Dermis blood vessel endothelial cell (primary cell): ENCODE measurements around the gene RBM25. TPM values are rescaled to one million over a fixed set of nuclear protein-coding genes. Genes with fewer than 3 reads are reported as not detected.

Experiments used
- DNase-seq: peaks from one replicate; pipeline ENCODE4 v3.0.0; 2010
- total RNA-seq: library from RNA; depleted of rRNA; stranded (reverse); fragments of >200 nt; gene quantifications from 2 replicates; pipeline ENCODE4 v1.2.3, GENCODE V29; 2014

RBM25 gene
- total RNA-seq, 1 donor from 2014 or later: 38.1 TPM

DNA sequence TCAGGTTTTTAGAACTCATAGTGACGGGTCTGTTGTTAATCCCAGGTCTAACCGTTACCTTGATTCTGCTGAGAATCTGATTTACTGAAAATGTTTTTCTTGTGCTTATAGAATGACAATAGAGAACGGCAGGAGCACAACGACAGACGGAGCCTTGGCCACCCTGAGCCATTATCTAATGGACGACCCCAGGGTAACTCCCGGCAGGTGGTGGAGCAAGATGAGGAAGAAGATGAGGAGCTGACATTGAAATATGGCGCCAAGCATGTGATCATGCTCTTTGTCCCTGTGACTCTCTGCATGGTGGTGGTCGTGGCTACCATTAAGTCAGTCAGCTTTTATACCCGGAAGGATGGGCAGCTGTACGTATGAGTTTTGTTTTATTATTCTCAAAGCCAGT lies 112.4 kb downstream of the RBM25 start:
- DNase-seq: no peak

DNA sequence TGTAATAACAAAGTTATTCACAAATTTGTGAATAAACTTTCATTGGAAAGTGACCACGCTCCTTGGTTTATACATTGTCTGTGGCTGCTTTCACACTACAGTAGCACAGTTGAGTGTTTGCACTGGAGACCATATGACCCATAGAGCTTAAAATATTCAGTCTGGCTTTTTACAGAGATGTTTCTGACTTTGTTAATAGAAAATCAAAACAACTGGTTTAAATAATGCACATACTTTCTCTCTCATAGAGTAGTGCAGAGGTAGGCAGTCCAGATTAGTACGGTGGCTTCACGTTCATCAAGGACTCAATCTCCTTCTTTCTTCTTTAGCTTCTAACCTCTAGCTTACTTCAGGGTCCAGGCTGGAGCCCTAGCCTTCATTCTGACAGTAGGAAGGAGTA lies 114.2 kb downstream of the RBM25 start:
- DNase-seq: no peak

- peak; percentile 79 for DNase-seq
Measured at GRCh38 chr14:73173092-73173735, 114.9 kb downstream of the RBM25 start.

Other genes starting within 250 kb of the RBM25 start
- 1.4 and 2.9 TPM in 2 replicates for gene DPF3, start 164.4 kb upstream of the RBM25 start, total RNA-seq
- gene DCAF4, start 132.1 kb upstream of the RBM25 start, total RNA-seq: 6.6 and 9.0 TPM in 2 replicates
- 21.3 and 22.4 TPM in 2 replicates for gene ZFYVE1, start 31.4 kb upstream of the RBM25 start, total RNA-seq
- gene PSEN1, start 78.0 kb downstream of the RBM25 start, total RNA-seq: 52.9 and 57.7 TPM in 2 replicates
- gene PAPLN, start 179.0 kb downstream of the RBM25 start, total RNA-seq: 30.6 and 60.1 TPM in 2 replicates